BLaER1 treated with 17β-estradiol and CSF1 and Interleukin-3, amounts not matched to agents 10 nM and 100 nM (cell line): ENCODE data around the gene ATXN10.
A peak's percentile ranks its signal among the peaks of the same experiment; 100 is the strongest.
"Not testable (repeated sequence)": the region's sequence is repeated elsewhere in the genome, so short reads cannot be mapped to it uniquely, and the experiment has no call there.

Experiments
- H3K27ac ChIP-seq, 11 experiments: shearing (Covaris generic); formaldehyde crosslinking; 2 replicates each; pipeline ENCODE4 v1.8.1; 2022
- H3K27me3 ChIP-seq, 11 experiments: shearing (Covaris generic); formaldehyde crosslinking; 2 replicates each; pipeline ENCODE4 v1.8.1; 2022
- H3K36me3 ChIP-seq, 11 experiments: shearing (Covaris generic); formaldehyde crosslinking; 2 replicates each; pipeline ENCODE4 v1.8.1; 2022
- H3K4me1 ChIP-seq, 10 experiments: shearing (Covaris generic); formaldehyde crosslinking; 2 replicates each; pipeline ENCODE4 v1.8.1; 2022
- H3K4me2 ChIP-seq, 11 experiments: shearing (Covaris generic); formaldehyde crosslinking; 2 replicates each; pipeline ENCODE4 v1.8.1; 2022
- H3K4me3 ChIP-seq, 10 experiments: shearing (Covaris generic); formaldehyde crosslinking; 2 replicates each; pipeline ENCODE4 v1.8.1; 2022
- H3K9ac ChIP-seq, 11 experiments: shearing (Covaris generic); formaldehyde crosslinking; 2 replicates each; pipeline ENCODE4 v1.8.1; 2022
- H3K9me3 ChIP-seq, 11 experiments: shearing (Covaris generic); formaldehyde crosslinking; replicated peaks in 1 of 11; 2 replicates each; pipeline ENCODE4 v1.8.1; 2022
- H4K20me1 ChIP-seq, 11 experiments: shearing (Covaris generic); formaldehyde crosslinking; 2 replicates each; pipeline ENCODE4 v1.8.1; 2022
- Cebpa-rat ChIP-seq, 11 experiments: shearing (Covaris generic); IDR thresholded peaks; 2 replicates each; pipeline ENCODE4 v1.8.1; 2022

Gene ATXN10

GRCh38 chr22:45671783-45672563 is at the start of gene ATXN10:
TSS of gene ATXN10 (plus strand) at chr22:45671834. CDS start at chr22:45672064, 230 bp downstream.
- Histone ChIP-seq H3K27me3 (no peaks in the 10 kb centered on the region), H3K36me3 (peaks cover 0 to 26% (median 18%) of the 10 kb centered on the region in 11 experiments; a peak in 19 of 22 replicates), H3K9me3 (no peaks in the 10 kb centered on the region), H4K20me1 (peaks cover 28 to 49% (median 41%) of the 10 kb centered on the region in 11 experiments; a peak in 20 of 22 replicates), H3K27ac (peak within 1 kb of the TSS; percentile 92 to 99 (median 94)), H3K4me3 (peak within 1 kb of the TSS; percentile 63 to 96 (median 83)), H3K4me2 (peak within 1 kb of the TSS; percentile 77 to 99 (median 95)), H3K9ac (peak within 1 kb of the TSS; percentile 92 to 99 (median 95)), H3K4me1 (peaks cover 22 to 34% (median 27%) of the 10 kb centered on the region in 10 experiments)
- TF ChIP-seq Cebpa-rat (IDR thresholded peaks at IDR 0.05), result no peak

GRCh38 chr22:45621836-45622600 is 49.6 kb upstream of the ATXN10 start:
- H4K20me1 ChIP-seq, result no peaks in the 10 kb centered on the region
- H3K27ac ChIP-seq, result no peak overlapping the region
- H3K9me3 ChIP-seq, result peaks cover 0 to 9% (median 6%) of the 10 kb centered on the region in 11 experiments; a peak in 3 of 22 replicates
- H3K27me3 ChIP-seq, result no peaks in the 10 kb centered on the region
- peaks cover 10 to 25% (median 12%) of the 10 kb centered on the region in 10 experiments for H3K4me1 ChIP-seq
- no peak for TF ChIP-seq Cebpa-rat (IDR thresholded peaks at IDR 0.05)
- no peak overlapping the region for H3K9ac ChIP-seq
- H3K36me3 ChIP-seq, result no peaks in the 10 kb centered on the region
- H3K4me2 ChIP-seq, result peak overlapping the region in 1 of 11 experiments; percentile 13; a peak in 1 of 22 replicates
- no peak overlapping the region for H3K4me3 ChIP-seq

GRCh38 chr22:45623464-45624145 is 48.0 kb upstream of the ATXN10 start:
- Histone ChIP-seq H3K4me2 (peak overlapping the region in 3 of 11 experiments; percentile 1 to 23 (median 21); a peak in 5 of 22 replicates), H3K4me1 (peaks cover 15 to 28% (median 21%) of the 10 kb centered on the region in 10 experiments)
- not testable (repeated sequence) for H4K20me1 ChIP-seq, H3K4me3 ChIP-seq, H3K9ac ChIP-seq, H3K36me3 ChIP-seq, H3K27me3 ChIP-seq, H3K27ac ChIP-seq, H3K9me3 ChIP-seq

GRCh38 chr22:45626198-45626651 is 45.4 kb upstream of the ATXN10 start:
- Histone ChIP-seq H3K4me2 (no peak overlapping the region), H3K9ac (no peak overlapping the region), H3K36me3 (no peaks in the 10 kb centered on the region)

GRCh38 chr22:45627489-45628233 is 44.0 kb upstream of the ATXN10 start:
- H3K4me3 ChIP-seq, result no peak overlapping the region
- no peak for TF ChIP-seq Cebpa-rat (IDR thresholded peaks at IDR 0.05)
- H4K20me1 ChIP-seq, result no peaks in the 10 kb centered on the region
- no peak overlapping the region for H3K9ac ChIP-seq
- peaks cover 23 to 44% (median 39%) of the 10 kb centered on the region in 10 experiments for H3K4me1 ChIP-seq
- H3K27ac ChIP-seq, result no peak overlapping the region
- H3K4me2 ChIP-seq, result peak overlapping the region in 6 of 11 experiments; percentile 61 to 82 (median 72); a peak in 8 of 22 replicates
- no peaks in the 10 kb centered on the region for H3K9me3 ChIP-seq
- no peaks in the 10 kb centered on the region for H3K36me3 ChIP-seq
- H3K27me3 ChIP-seq, result peaks cover 0 to 22% (median 7%) of the 10 kb centered on the region in 11 experiments; a peak in 9 of 22 replicates

More at GRCh38 chr22:45626198-45626651, 45.4 kb upstream of the ATXN10 start:
- Histone ChIP-seq H3K27ac (no peak overlapping the region), H3K4me1 (peaks cover 26 to 42% (median 34%) of the 10 kb centered on the region in 10 experiments), H3K27me3 (peaks cover 0 to 10% (median 0%) of the 10 kb centered on the region in 11 experiments; a peak in 3 of 22 replicates), H3K9me3 (0 out of 22 replicates have a peak, but pooled peaks cover 0 to 5% (median 0%) of the 10 kb centered on the region in 11 experiments), H4K20me1 (no peaks in the 10 kb centered on the region), H3K4me3 (no peak overlapping the region)
- no peak for TF ChIP-seq Cebpa-rat (IDR thresholded peaks at IDR 0.05)

- peaks cover 22 to 44% (median 39%) of the 10 kb centered on the region in 10 experiments for H3K4me1 ChIP-seq
- peak overlapping the region in 10 of 11 experiments; percentile 47 to 82 (median 70); a peak in 20 of 22 replicates for H3K4me2 ChIP-seq
- H3K36me3 ChIP-seq, result no peaks in the 10 kb centered on the region
- H3K27me3 ChIP-seq, result peaks cover 0 to 22% (median 7%) of the 10 kb centered on the region in 11 experiments; a peak in 9 of 22 replicates
- H3K4me3 ChIP-seq, result no peak overlapping the region
- H3K9ac ChIP-seq, result no peak overlapping the region
- H3K9me3 ChIP-seq, result no peaks in the 10 kb centered on the region
- H3K27ac ChIP-seq, result no peak overlapping the region
- no peaks in the 10 kb centered on the region for H4K20me1 ChIP-seq
- no peak for TF ChIP-seq Cebpa-rat (IDR thresholded peaks at IDR 0.05)
Measured at GRCh38 chr22:45628515-45628914, 43.1 kb upstream of the ATXN10 start.

GRCh38 chr22:45629469-45630089 is 42.1 kb upstream of the ATXN10 start:
- Histone ChIP-seq H3K9me3 (no peaks in the 10 kb centered on the region), H3K36me3 (no peaks in the 10 kb centered on the region), H3K4me2 (peak overlapping the region; percentile 12 to 82 (median 69); a peak in 21 of 22 replicates), H3K9ac (no peak overlapping the region), H3K27ac (no peak overlapping the region), H3K4me1 (peaks cover 11 to 42% (median 35%) of the 10 kb centered on the region in 10 experiments), H3K4me3 (no peak overlapping the region), H4K20me1 (no peaks in the 10 kb centered on the region), H3K27me3 (peaks cover 0 to 22% (median 7%) of the 10 kb centered on the region in 11 experiments; a peak in 9 of 22 replicates)
- TF ChIP-seq Cebpa-rat (IDR thresholded peaks at IDR 0.05), result no peak
